Muscle of leg (tissue), 11 donors: ENCODE results near the gene FOXF1. TPM values are rescaled to one million over a fixed set of nuclear protein-coding genes. Genes with fewer than 3 reads are reported as not detected.
A peak's percentile ranks its signal among the peaks of the same experiment; 100 is the strongest.

Experiments
- DNase-seq: peaks from one replicate; pipeline ENCODE4 v3.0.0; 2013
- H3K27ac ChIP-seq: one replicate; pipeline ENCODE4 v1.5.1; 2013; ENCODE audit warnings: mild to moderate bottlenecking, low read length, control low read depth
- H3K27me3 ChIP-seq: one replicate; pipeline ENCODE4 v1.6.1; 2013; ENCODE audit warnings: low read length; ENCODE audit not compliant: control insufficient read depth, insufficient read depth
- H3K36me3 ChIP-seq: one replicate; pipeline ENCODE4 v1.6.1; 2013; ENCODE audit warnings: low read length; ENCODE audit not compliant: control insufficient read depth, insufficient read depth
- H3K4me1 ChIP-seq: one replicate; pipeline ENCODE4 v1.6.1; 2013; ENCODE audit warnings: low read length; ENCODE audit not compliant: control insufficient read depth, insufficient read depth
- H3K4me3 ChIP-seq: one replicate; pipeline ENCODE4 v1.5.1; 2013; ENCODE audit warnings: low read length, control low read depth
- H3K9me3 ChIP-seq: replicated peaks from 2 replicates; pipeline ENCODE4 v1.6.1; 2013; ENCODE audit warnings: low read depth, low read length; ENCODE audit not compliant: control insufficient read depth
- WGBS: methylation state at CpG from one replicate; pipeline ENCODE4 v1.1.5; 2013; ENCODE audit warnings: missing lambda C conversion rate; ENCODE audit not compliant: insufficient coverage; 5-methylcytosine and 5-hydroxymethylcytosine counted together
- polyA plus RNA-seq, 8 donors: library from polyadenylated mRNA; unstranded; fragments of 120-200 nt; gene quantifications; one replicate each; pipeline versions ENCODE4 v1.2.1 to v1.2.3, GENCODE V29; 2013; ENCODE audit warnings: inconsistent platforms in 1 of 8, low replicate concordance in 1 of 8; ENCODE audit not compliant: insufficient read length in 8 of 8, insufficient read depth in 1 of 8
- total RNA-seq: library from RNA; stranded (reverse); fragments of 120-200 nt; gene quantifications from one replicate; pipeline ENCODE4 v1.2.4, GENCODE V29; 2013

FOXF1 gene
- total and polyA plus RNA-seq, 9 donors, result 0.04 to 1.8 (median 0.05) TPM; not detected in 4

GRCh38 chr16:86527366-86527765, 17.0 kb downstream of the FOXF1 start:
- H3K27ac ChIP-seq, result no peak overlapping the region
- peaks cover 10% of the 10 kb centered on the region for H3K4me1 ChIP-seq
- WGBS, result 84% methylated on average over 10 of the region's 15 CpGs
- no peak for DNase-seq
- H3K27me3 ChIP-seq, result peaks cover 50% of the 10 kb centered on the region
- no peak overlapping the region for H3K4me3 ChIP-seq
- no peaks in the 10 kb centered on the region for H3K9me3 ChIP-seq
- H3K36me3 ChIP-seq, result peaks cover 3% of the 10 kb centered on the region

DNA sequence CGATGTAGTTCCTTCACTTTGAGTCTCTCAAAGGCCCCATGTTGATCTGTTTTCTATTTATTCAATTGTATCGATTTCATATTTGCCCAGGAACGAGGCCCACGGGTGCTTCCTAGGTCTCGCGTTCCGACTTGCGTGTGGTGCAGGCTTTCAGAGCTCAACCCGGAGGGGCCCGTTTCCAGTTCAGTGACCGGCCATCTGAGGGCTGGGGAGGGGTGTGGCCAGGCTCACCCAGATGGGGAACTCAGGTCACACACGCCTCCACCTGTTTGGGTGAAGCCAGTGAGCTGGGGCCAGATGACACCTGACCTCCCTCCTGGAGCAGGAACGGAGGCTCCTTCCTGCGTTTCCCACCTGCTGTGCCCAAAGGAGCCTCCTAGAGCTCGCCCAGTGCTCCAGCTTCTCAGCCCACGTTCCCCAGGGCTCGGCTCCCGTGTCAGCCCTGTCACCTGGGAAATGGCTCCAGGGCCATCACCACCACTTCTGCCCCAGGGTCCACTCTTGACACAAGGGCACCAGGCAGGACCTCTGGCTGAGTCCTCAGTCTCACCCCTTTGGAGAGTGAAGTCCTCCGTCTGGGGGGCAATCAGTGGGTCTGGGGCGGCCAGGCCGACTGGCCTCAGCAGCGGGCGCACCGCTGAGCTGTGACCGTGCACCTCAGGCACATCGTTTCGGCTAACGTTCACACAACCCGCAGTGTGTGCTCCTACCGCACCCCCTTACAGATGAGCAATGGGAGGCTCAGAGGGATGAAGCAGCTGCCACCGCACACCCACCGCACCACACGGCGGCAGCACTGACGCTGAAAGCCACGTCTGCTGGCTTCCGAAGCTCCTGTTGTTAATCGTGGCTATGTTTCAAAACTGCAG, 18.0 kb downstream of the FOXF1 start:
- H3K27me3 ChIP-seq, result peaks cover 40% of the 10 kb centered on the region
- H3K4me1 ChIP-seq, result peaks cover 10% of the 10 kb centered on the region
- peaks cover 4% of the 10 kb centered on the region for H3K36me3 ChIP-seq
- no peak for DNase-seq
- no peaks in the 10 kb centered on the region for H3K9me3 ChIP-seq
- no peak overlapping the region for H3K27ac ChIP-seq
- no peak overlapping the region for H3K4me3 ChIP-seq
- WGBS, result 83% methylated on average over 34 of the region's 38 CpGs

GRCh38 chr16:86529160-86529559, 18.8 kb downstream of the FOXF1 start:
- Histone ChIP-seq H3K27ac (no peak overlapping the region), H3K9me3 (no peaks in the 10 kb centered on the region), H3K4me1 (peaks cover 10% of the 10 kb centered on the region), H3K4me3 (no peak overlapping the region), H3K36me3 (peaks cover 4% of the 10 kb centered on the region), H3K27me3 (peaks cover 33% of the 10 kb centered on the region)
- DNase-seq, result no peak
- 90% methylated on average over 8 of the region's 8 CpGs for WGBS

- WGBS, result 43% methylated on average over 20 of the region's 31 CpGs
- no peak for DNase-seq
- Histone ChIP-seq H3K27me3 (peaks cover 21% of the 10 kb centered on the region), H3K9me3 (no peaks in the 10 kb centered on the region), H3K27ac (peak overlapping the region; percentile 75), H3K4me1 (peaks cover 10% of the 10 kb centered on the region), H3K36me3 (peaks cover 7% of the 10 kb centered on the region), H3K4me3 (no peak overlapping the region)
Observed at GRCh38 chr16:86530251-86531190, 20.2 kb downstream of the FOXF1 start.

DNA sequence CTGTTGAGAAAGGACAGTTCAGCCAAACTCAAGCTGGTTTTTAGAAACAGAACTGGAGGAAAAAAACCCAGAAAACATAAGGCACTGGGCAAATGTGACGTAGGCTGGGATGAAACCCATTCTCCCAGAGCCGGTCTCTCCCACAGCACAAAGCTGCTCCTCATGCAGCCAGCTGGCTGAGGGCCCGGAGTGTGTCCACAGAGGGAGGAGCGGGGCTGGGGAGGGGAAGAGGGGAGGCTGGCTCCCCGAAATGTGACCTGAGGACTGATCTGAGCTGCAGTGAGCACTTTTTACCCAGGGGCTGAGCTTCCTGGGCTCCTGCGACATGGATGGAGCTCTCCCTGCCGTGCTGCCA, 20.8 kb downstream of the FOXF1 start:
- WGBS, result 56% methylated on average over 4 of the region's 7 CpGs
- H3K9me3 ChIP-seq, result no peaks in the 10 kb centered on the region
- H3K27ac ChIP-seq, result no peak overlapping the region
- peaks cover 8% of the 10 kb centered on the region for H3K36me3 ChIP-seq
- peaks cover 15% of the 10 kb centered on the region for H3K27me3 ChIP-seq
- peaks cover 10% of the 10 kb centered on the region for H3K4me1 ChIP-seq
- DNase-seq, result peak; percentile 87
- H3K4me3 ChIP-seq, result no peak overlapping the region

- Histone ChIP-seq H3K27me3 (peaks cover 8% of the 10 kb centered on the region), H3K4me3 (no peak overlapping the region), H3K9me3 (no peaks in the 10 kb centered on the region), H3K27ac (no peak overlapping the region), H3K4me1 (peaks cover 10% of the 10 kb centered on the region), H3K36me3 (peaks cover 15% of the 10 kb centered on the region)
- no peak for DNase-seq
- 85% methylated on average over 48 of the region's 49 CpGs for WGBS
Observed at GRCh38 chr16:86531641-86532525, 21.6 kb downstream of the FOXF1 start.

- DNase-seq, result no peak
- 83% methylated on average over 2 of the region's 7 CpGs for WGBS
Observed at GRCh38 chr16:86532526-86532815, 22.1 kb downstream of the FOXF1 start.

GRCh38 chr16:86533076-86533475, 22.7 kb downstream of the FOXF1 start:
- H3K36me3 ChIP-seq, result peaks cover 22% of the 10 kb centered on the region
- no peak overlapping the region for H3K4me3 ChIP-seq
- H3K27me3 ChIP-seq, result peaks cover 3% of the 10 kb centered on the region
- no peaks in the 10 kb centered on the region for H3K9me3 ChIP-seq
- no peak overlapping the region for H3K27ac ChIP-seq
- WGBS, result 91% methylated on average over 7 of the region's 8 CpGs
- no peak for DNase-seq
- peaks cover 10% of the 10 kb centered on the region for H3K4me1 ChIP-seq

More at GRCh38 chr16:86532526-86532815, 22.1 kb downstream of the FOXF1 start:
- H3K4me3 ChIP-seq, result no peak overlapping the region
- H3K36me3 ChIP-seq, result peaks cover 16% of the 10 kb centered on the region
- peaks cover 10% of the 10 kb centered on the region for H3K4me1 ChIP-seq
- no peaks in the 10 kb centered on the region for H3K9me3 ChIP-seq
- H3K27me3 ChIP-seq, result peaks cover 6% of the 10 kb centered on the region
- H3K27ac ChIP-seq, result no peak overlapping the region

GRCh38 chr16:86533767-86534351, 23.5 kb downstream of the FOXF1 start:
- no peaks in the 10 kb centered on the region for H3K27me3 ChIP-seq
- H3K27ac ChIP-seq, result no peak overlapping the region
- H3K36me3 ChIP-seq, result peaks cover 30% of the 10 kb centered on the region
- peaks cover 10% of the 10 kb centered on the region for H3K4me1 ChIP-seq
- no peak for DNase-seq
- no peaks in the 10 kb centered on the region for H3K9me3 ChIP-seq
- WGBS, result 91% methylated on average over 8 of the region's 8 CpGs
- no peak overlapping the region for H3K4me3 ChIP-seq
